SIG-M5 (cell line): Measurements from ENCODE around the gene PROB1.
"Not testable (repeated sequence)": the region's sequence is repeated elsewhere in the genome, so short reads cannot be mapped to it uniquely, and the experiment has no call there.

Source experiments
- DNase-seq: peaks from one replicate; lab custom pipeline; 2025; lab: John Stamatoyannopoulos, UW

PROB1 gene

DNA sequence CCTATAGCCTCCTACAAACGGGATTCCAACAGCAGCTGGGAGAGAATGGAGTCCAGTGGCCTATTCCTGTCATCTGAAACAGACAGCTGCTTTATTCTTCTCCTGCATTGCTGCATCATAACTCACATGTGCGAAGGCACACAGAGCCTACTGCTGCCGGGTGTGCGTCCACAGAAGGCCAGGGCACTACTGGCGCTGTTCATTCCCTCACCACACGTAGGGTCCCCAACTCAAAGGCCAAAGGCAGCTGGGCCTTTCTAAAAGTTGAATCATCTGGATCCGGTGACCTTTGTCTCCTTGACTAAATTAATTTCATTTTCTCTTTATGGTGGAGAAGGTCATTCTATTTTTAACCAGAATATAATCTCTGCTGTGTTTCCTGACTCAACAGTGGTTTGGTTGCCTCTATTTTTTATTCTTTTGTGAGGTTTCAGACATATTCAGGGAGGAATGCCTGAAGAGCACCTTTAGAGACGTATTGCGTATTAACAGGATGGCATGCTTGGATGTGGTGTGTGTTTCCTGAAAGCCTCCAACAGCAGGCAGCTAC lies 19.8 kb upstream of the PROB1 start:
- no peak for DNase-seq

DNA sequence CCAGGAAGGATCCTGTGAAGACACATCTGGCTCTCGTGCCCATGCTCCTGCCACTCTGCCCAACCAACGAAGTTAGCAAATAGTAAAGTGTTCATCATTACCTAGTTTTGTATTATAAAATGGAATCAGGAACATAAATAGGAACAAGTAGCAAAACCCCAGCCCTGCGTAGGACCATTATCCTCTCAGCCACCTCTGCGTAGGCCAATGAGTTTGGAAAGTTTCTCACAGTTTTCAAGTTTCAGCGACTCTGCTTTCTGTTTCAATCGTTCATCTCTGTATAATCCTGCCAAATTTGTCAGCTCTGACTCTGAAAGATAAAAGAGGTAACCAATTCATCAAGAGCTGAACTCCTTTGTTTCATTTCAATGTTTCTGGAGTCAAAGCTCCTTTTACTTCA lies 19.1 kb upstream of the PROB1 start:
- DNase-seq = no peak

DNA sequence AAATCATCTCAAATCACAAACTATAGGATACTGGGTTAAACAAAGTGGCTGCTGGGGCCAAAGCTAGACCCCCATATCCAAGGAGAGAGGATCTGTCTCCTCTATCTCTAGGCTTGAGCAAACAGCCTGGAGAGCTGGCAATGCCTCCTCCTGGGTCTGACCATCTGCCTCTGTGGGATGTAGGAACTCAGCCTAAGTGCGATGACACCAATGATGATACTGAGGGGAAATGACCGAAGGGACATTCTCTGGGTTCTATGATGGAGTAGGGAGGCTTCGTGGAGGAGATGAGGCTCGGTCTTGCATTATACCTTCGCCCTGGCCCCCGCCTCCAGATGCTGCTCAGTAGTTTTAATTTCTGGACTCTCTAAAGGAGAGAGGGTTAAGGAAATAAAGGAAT lies 18.2 kb upstream of the PROB1 start:
- no peak for DNase-seq

DNA sequence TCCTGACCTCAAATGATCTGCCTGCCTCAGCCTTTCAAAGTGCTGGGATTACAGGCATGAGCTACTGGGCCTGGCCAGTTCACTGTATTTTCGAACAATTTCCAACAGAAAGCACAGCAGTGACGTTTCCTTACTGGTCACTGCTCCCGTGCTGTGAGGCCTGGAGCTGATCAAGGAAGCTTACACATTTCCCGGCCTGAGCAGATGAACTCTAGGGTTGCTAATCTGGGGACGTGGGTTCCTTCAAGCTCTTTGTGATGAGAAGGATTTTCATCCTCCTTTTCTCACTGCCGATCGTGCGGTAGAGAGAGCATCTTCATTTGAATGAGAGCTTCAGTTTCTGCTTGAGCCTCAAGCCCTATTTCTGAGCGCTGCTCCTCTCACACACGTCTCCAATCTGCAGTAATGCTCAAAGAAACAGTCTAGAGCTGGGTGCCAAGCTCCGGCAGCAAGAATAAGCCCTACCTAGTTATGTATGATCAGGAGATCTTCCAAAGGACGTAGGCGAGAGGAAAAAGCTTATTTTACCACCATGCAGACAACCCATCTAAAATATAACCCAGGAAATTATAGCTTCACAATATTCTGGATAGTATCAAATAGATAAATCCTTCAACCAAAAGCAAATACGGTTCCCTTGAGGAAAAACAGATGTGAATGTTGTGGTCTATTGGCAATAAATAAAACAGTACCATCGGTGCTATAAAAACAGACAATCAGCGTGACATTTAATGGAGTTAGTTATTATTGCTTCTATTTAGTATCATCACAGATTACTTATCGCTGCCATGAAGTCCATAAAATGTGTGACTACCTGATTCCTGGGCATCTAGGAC lies 16.3 kb upstream of the PROB1 start:
- DNase-seq = no peak

DNA sequence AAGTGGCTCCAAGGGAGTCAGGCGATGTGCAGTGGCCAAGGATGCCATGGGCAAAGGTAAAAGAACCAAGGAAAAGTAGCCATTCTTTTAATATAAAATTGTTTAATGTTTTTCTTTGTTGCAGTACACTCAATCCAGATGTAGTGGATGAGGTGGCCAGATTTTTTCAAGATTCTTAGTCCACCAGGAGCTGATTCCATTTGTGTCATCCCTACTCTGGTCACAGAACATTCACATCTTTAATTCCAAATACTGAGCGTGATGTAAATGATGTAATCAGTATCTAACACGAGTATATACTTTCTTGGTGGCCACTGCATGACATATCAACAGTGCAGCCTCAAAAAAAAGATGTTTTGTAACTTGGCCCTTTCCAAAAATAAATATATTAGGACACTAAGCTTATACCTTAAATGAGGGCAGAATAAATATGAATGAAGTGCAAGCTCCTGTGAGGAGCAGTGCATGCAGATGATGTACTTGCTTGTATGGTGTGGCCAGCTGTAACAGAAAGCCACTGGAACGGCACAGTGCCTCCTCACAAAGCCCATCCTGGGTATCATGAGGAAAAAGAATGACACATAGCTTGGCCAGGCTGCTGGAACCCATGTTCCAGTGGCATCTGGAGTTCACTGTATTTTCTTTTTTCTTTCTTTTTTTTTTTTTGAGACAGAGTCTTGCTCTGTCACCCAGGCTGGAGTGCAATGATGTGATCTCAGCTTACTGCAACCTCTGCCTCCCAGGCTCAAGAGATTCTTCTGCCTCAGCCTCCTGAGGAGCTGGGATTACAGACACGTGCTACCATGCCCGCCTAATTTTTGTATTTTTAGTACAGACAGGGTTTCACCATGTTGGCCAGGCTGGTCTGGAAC lies 15.5 kb upstream of the PROB1 start:
- no peak for DNase-seq

DNA sequence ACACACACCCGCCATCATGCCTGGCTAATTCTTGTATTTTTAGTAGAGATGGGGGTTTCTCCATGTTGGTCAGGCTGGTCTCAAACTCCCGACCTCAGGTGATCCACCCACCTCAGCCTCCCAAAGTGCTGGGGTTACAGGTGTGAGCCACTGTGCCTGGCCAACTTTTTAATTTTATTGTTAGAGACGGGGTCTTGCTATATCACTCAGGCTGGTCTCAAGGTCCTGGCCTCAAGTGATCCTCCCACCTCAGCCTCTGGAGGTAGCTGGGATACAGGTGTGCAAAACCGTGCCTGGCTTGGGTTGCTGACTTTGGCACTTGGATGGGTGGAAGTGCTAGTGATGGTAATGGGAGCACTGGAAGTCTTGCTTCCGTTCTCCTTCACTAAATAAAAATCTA lies 14.2 kb upstream of the PROB1 start:
- DNase-seq = not testable (repeated sequence)

DNA sequence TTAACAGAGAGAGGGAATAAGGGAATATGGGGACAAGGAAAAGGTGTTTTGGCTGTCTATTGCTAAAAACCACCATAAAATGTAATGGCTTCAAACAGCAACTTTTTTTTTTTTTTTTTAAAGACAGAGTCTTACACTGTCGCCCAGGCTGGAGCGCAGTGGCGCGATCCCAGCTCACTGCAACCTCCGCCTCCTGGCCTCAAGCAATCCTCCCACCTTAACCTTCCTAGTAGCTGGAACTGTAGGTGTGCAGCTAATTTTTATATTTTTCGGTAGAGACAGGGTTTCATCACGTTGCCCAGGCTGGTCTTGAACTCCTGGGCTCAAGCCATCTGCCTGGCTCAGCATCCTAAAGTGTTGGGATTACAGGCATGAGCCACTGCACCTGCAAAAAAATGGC lies 13.3 kb upstream of the PROB1 start:
- no peak for DNase-seq

DNA sequence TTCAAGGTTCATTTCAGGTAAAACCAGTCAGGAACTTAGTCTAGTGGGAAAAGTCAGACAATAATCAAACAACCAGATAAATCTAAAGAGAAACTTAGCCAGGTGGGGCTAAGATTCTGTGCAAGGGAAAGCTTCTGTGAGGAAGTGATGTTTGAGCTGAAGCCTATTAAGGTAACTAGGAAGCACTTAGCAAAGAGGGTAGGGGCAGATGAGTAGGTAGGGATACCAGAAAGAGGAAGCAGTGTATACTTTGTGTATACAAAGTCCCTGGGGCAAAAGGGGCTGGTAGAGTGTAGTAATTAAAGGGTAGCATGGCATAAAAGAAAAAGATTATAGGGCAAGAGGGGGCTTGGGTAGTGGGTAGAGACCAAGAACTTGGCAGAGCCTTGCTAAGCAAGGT lies 12.6 kb upstream of the PROB1 start:
- DNase-seq = no peak

DNA sequence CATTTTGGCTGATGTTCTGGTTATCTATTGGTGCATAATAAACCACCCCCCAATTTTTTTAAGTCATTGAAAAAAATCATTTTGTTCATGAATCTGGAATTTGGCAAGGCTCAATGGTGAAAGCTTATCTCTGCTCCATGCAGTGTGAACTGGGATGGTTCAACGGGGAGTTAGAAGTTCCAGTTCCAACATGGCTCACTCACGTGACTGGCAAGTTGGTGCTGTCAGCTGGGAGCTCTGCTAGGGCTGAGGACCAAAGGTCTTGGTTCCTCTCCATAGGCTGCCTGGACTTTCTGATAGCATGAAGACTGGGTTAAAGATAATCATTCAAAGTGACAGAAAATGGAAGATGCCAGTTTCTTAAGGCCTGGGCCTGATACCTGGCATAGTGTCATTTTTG lies 12.1 kb upstream of the PROB1 start:
- no peak for DNase-seq

DNA sequence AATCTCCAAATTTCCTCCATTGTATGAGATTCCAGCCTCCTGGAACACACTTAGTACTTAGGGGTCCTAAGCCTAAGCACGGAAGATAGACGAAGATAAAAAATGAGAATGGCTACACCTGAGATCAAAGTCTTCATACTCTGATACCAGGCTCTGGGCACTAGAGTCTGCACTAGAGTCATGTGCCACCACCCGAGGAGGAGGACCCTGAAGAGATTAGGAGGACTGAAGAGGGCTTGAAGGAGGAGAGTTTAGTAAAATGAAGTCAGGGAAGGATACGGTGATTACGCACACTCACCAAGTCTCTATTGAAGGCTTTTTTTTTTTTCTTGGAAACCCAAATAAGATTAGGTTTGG lies 9.6 kb upstream of the PROB1 start:
- no peak for DNase-seq

DNA sequence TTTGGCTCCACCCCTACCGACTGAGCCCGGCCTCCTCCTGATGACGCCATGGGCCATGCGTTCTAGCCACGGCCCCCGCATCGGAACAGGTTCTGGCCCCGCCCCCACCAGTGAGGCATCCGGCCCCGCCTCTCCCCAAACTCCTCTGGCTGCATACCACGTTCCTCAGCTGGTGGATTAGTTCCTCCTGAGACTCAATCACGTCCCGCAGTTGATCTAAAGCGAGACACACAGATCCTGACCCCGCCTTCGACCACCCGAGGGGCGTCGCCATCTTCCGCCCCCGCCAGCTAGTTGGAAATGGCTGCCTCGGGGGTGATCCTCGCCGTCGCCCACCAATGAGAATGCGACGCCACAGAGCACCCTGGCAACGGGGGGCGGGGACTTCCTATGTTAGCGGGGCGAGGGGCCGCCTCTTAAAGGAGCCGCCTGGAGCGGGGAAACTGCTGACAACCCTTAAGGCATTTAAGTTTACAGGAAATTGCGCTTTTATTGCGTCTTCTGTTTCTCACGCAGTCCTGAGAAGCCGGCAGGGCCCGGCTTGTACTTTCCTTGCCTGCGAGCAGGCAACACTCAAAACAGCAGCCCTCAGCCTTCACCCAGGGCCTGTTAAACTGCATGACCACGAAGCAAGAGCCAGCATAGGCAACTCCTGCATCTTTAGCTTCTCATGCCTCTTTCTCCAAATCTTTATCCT lies 9.0 kb upstream of the PROB1 start, which contains the start of gene SPATA24:
TSS of gene SPATA24 (minus strand) at position 303 of the 697 bp plus-strand sequence. CDS start at position 274, 29 bp downstream.
- peak; percentile 97 for DNase-seq

DNA sequence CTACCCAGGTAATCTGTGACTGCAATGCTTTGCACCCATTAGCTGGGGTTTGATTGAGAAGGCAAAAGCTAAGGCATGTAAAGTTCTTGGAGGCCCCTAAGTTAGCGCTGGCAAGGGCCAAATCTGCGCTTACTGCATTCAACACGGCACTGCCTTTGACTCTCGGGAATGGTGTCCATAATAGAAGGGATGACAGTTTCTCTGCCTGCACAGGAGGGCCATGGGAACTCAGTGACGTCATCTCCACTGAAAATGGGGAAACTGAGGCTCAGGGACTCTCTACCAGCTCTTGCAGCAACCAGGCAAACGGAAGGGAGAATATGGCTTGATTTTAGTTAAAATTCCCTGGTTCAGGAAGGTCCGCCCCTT lies 8.5 kb upstream of the PROB1 start:
- no peak for DNase-seq

DNA sequence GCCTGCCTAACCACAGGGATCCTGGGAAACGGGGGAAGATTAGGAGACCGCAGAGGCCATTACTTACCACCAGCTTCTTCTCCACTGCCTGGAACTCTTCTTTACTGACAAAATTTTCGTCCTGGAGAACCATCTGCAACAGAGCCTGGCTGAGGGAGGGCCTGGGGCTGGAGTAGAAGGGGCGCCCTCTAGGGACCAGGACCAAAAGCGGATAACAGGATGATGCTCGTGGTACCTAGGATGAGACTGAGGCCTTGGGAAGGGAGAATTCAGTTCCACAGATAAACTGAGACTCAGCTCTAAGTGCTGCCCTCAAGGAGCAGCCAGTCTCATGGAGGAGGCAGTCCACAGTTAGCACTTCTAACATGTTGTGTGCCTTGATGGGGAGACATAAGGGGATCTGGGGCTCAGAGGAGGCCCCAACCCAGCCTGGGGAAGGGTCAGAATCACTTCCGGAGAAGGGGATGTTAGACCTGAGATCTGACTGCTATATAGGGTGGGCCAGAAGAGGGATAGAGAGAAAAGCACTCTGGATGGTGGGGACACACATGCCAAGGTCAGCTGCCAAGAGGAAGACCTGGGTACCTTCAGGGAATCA lies 7.8 kb upstream of the PROB1 start:
- DNase-seq = no peak

DNA sequence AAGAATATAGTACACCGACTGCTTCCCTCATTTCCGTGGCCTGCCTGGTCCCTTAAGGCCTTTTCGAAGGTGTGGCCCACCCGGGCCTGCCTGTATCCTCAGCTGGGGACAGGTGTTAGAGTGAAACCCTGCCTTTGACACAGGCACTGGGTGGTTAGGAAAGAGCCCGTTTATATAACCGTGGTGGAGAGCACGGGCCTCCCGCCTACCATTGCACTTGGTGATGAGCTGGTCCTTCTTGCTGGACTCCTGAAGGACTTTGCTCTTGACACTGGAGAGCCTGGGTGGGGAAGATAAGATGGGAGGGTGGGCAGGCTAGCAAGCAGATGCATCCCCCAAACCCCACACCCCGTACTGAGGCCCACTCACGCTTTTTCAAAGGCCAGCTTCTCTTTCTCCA lies 6.6 kb upstream of the PROB1 start:
- no peak for DNase-seq

DNA sequence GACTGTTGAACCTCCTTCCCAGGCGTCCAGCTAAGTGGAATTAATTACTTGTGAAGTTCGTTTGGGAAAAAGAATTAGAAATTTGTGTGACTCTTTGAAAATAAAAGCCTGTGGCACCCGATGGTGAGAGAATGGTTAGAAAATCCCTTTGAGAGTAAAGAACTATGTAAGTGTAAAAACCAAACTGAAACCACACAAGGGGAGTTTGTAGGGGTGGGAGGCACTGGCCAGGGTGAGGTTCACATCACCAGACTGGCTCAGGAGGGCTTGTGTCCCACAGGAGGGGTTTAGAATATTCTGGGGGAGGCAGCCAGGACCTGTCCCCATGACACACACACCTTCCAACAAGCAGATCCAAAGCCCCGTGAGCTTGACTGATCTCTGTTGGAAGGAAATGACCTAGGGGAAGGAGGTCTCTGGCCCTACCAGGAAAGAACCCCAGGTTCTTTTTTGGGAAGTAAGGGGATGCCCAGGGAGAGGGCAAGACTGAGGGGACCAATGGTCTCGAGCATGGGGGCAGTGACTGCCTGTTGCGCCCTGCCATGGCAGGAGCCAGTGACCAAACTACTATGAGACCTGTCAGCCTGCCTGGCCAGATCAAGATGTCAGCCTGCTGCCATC lies 4.7 kb upstream of the PROB1 start:
- DNase-seq = no peak

DNA sequence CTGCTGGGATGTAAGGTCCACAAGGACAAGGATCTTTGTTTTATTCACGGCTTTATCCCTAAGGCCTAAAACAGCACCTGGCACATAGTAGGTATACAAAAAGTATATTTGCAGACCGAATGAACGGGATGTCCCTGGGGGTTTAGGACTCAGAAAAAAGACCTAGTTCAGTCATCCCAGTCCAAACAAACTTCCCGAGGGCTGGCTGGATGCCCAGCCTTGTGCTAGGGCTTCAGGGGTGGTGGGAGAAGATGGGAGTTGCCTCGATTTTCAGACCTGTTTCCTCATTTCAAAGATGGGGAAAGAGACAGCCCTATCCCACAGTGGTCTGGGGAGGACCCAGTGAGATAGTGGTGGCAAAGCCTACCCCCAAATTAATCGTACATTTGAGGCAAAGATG lies 3.0 kb upstream of the PROB1 start:
- no peak for DNase-seq

DNA sequence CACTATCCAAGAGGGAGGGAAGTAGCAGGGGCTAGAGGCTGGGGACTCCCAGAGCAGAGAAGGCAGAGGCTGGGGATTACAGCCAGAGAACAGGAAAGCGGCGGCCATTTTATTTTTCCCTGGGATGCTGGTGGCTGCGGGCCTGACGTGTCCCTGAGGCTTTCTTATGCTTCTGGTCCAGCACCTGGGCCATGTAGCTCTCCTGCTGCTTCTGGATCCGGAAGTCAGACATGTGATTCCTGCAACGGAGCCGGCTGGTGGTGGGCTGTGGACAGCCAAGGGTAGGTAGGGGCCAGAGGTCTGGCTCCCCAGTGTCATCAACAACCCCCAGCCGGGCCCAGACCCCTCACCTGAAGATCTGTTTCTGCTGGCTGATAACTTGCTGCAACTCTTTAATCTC lies 1.8 kb upstream of the PROB1 start:
- no peak for DNase-seq

DNA sequence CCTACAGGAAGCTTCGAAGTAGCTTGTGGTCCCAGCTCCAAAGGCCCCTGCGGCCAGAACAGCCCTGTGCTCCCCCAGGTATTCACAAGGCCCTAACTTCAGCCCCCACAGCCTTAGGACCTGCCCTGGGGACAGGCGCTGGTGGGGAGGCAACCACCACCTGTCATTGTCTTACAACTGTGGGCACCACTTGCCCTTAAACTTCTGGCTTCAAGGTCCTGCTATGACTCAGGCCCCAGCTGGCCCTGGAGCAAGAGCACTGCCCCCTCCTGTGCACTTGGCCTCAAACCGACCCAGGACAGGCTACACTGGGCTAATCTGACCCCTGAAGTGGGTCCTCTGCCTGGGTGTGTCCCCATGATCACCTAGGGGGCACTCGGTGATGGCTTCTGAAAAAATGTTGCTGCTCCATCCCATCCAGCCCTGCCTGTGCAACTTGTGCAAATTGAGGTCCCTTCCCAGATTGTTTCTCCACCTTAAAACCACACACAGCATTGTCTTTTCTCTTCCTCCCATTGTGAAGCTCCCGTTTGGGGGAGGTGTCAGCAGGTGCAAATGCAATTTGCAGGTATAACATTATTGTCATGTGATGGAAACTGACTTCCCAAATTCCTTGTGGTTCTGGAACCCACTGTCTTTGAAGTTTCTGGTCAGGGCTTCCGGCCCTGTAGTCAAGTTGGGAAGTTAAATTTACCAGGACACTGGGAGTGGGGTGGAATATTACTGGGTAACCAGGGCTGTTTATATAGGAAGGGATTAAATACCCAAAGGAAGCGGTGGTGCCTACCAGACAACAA lies 1.1 kb upstream of the PROB1 start:
- no peak for DNase-seq

DNA sequence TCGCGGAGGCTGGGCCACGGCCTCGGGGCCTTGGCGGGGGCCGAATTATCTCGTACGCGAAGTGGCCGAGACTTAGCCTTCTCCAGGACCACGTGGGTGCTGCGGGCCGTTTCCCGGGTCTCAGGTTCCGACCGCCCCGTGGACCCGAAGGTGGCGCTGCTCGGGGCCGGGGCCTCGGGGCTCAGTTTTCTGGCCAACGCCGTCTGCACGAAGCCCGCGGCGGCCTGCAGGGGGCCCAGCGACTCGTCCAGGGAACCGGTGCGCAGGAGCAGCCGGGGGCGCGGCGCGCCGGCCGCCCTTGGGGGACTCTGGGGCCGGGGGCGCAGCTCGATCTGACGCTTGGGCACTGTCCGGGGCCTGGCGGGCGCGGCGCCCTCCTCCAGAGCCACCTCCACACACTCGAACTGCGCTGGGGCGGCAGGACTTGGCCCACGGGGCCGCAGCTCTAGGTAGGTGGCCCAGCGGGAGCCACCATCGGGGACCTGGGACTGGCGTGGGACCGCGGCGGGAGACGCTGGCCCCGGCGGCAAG lies 716 bp downstream of the PROB1 start:
- no peak for DNase-seq

DNA sequence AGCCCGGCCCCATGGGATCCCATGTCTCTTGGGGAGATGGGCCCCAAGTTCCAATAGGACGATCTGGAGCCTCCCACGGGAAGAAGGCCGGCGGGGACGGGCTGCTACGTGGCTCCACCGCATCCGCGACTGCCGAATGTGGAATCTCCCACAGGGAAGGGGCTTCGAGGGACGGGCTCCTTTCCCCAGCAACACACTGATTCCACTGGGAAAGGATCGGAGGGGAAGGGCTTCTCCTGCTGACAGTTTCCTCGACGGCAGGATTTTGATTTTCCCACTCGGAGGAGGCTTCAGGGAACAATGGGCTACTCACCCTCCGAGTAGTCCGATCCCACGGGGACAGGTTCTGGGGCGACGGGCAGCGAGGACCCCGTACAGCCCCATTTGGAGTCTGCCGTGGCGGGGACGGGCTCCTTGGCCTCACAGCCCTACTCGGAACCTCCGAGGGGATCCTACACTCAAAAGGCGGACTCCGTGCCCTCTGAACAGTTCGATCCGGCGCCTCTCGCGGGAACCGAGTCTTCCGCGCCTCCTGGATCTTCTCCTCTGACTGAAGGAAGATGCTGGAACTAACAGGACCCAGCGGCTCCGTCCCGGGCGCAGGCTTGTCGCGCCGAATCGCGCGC lies 1.3 kb downstream of the PROB1 start:
- DNase-seq = no peak
